ENCODE data around the gene KPNA6. TPM values are rescaled to one million over a fixed set of nuclear protein-coding genes. Genes with fewer than 3 reads are reported as not detected.

The KPNA6 gene
- total and polyA plus RNA-seq, 2 donors from 2014 or later: 10.6 to 66.9 TPM

DNA sequence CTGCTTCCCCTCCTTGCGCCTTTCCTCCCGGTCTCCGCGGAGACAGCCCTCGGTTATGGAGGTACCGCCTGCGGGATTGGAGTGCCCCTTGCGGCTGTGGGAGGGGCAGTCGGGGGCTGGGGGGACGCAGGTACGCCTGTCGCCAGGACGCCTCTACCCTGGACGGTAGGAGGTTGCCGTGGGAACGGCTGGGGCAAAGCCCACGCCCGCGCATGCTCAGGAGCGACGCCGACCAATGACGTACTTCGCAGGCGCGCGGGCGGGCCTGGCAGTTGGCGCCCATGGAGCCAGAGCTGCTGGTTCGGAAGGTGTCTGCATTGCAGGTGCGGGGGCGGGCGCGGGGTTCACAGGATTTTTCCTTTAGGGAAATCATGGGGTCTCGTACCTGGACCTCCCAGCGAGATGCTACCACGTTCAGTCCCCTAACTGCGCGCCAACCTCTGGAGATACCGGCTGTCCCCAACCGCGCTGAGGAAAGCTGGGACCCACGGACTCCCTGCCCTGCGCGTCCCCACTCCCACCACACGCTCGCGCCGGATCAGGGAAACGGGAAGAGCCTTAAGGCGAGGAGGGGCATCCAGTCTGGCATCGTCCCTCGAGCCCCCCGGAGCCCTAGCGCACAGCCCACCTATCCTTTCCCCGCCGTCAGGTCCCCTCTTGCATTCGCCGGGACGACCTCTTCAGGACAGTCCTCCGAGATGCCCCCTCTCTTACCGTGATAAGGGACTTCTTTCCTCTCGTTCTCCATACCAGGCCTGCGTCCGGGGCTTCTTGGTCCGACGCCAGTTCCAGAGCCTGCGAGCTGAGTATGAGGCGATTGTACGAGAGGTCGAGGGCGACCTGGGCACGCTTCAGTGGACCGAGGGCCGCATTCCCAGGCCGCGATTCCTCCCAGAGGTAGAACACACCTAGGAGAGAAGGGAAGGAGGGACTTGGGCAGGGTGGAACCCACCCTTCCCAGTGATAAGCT is 97.8 kb downstream of the KPNA6 start, which contains the start of gene IQCC:
IQCC (plus strand) TSS at position 271 of the 970 bp plus-strand sequence; CDS start at position 282, 11 bp downstream.
- peak within 1 kb of the TSS; percentile 73 to 96 (median 91) for H3K9ac ChIP-seq (ENCODE audit: low read length in 3 of 3)
- peaks cover 2 to 21% (median 4%) of the 10 kb centered on the region in 3 donors for H3K4me1 ChIP-seq (ENCODE audit: control insufficient read depth in 2 of 3, insufficient read depth in 2 of 3, low read depth in 1 of 3, low read length in 3 of 3)
- H3K27ac ChIP-seq (ENCODE audit: low read depth in 2 of 2, low read length in 2 of 2): peak within 1 kb of the TSS in 1 of 2 donors; percentile 66
- FAIRE-seq (no peak), DNase-seq (peak; percentile 95 to 97 (median 97))
- no peaks in the 10 kb centered on the region for H3K27me3 ChIP-seq (ENCODE audit: control insufficient read depth, insufficient read depth, low read length)
- no peaks in the 10 kb centered on the region for H3K36me3 ChIP-seq (ENCODE audit: control insufficient read depth in 2 of 3, insufficient read depth in 3 of 3, low read length in 3 of 3)
- intact Hi-C loops (cut with DNase I): no loop called here
- no peaks in the 10 kb centered on the region for H3K9me3 ChIP-seq (ENCODE audit: control insufficient read depth in 2 of 3, insufficient read depth in 1 of 3, low read length in 3 of 3)
- H3K4me3 ChIP-seq (ENCODE audit: low read length in 3 of 3): peak within 1 kb of the TSS; percentile 75 to 83 (median 78)
- no peak for TF ChIP-seq CTCF (IDR thresholded peaks at IDR 0.05; ENCODE audit: borderline replicate concordance, extremely low read depth, insufficient read depth)

DNA sequence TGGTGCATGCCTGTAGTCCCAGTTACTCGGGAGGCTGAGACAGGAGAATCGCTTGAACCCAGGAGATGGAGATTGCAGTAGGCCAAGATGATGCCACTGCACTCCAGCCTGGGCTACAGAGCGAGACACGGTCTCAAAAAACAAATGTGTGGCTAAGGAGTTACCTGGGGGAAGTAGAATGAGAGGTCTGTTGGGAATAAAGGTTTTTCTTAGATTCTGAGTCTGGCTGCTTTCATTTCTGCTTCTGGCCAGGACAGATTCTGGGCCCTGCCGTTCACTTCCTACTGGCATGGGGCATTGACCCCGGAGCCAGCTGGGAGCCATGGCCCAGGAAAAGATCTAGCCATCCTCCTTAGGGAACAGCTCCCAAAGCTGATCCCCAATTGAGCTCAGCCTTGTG is 100.6 kb downstream of the KPNA6 start:
- DNase-seq (no peak), FAIRE-seq (no peak)
- Histone ChIP-seq H3K27me3 (ENCODE audit: control insufficient read depth, insufficient read depth, low read length) (no peaks in the 10 kb centered on the region), H3K9me3 (ENCODE audit: control insufficient read depth in 2 of 3, insufficient read depth in 1 of 3, low read length in 3 of 3) (no peaks in the 10 kb centered on the region), H3K9ac (ENCODE audit: low read length in 3 of 3) (no peak overlapping the region), H3K36me3 (ENCODE audit: control insufficient read depth in 2 of 3, insufficient read depth in 3 of 3, low read length in 3 of 3) (no peaks in the 10 kb centered on the region), H3K27ac (ENCODE audit: low read depth in 2 of 2, low read length in 2 of 2) (no peak overlapping the region), H3K4me3 (ENCODE audit: low read length in 3 of 3) (no peak overlapping the region), H3K4me1 (ENCODE audit: control insufficient read depth in 2 of 3, insufficient read depth in 2 of 3, low read depth in 1 of 3, low read length in 3 of 3) (peaks cover 2 to 16% (median 4%) of the 10 kb centered on the region in 3 donors)
- intact Hi-C loops (cut with DNase I): no loop called here
- TF ChIP-seq CTCF (IDR thresholded peaks at IDR 0.05; ENCODE audit: borderline replicate concordance, extremely low read depth, insufficient read depth): no peak

DNA sequence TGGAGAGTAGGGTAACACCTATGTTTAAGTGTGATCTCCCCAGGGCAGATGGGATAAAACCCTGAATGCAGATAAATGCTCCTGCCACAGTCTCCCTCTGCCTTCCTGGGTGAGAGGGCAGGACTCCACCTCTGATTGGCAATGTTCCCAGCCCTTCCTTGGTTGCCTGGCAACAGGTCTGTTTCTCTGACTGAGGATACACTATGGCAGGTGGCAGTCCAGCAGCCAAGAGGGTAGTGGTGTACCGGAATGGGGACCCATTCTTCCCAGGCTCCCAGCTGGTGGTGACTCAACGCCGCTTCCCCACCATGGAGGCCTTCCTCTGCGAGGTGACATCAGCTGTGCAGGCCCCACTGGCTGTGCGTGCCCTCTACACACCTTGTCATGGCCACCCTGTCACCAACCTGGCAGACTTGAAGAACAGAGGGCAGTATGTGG is 101.1 kb downstream of the KPNA6 start, which contains the start of gene DCDC2B:
DCDC2B (plus strand) TSS at position 199 of the 438 bp plus-strand sequence; CDS start at position 204, 5 bp downstream.
- FAIRE-seq: no peak
- no peak within 1 kb of the TSS for H3K9ac ChIP-seq (ENCODE audit: low read length in 3 of 3)
- intact Hi-C loops (cut with DNase I): no loop called here
- DNase-seq: peak in 4 of 5 donors; percentile 58 to 90 (median 64)
- no peaks in the 10 kb centered on the region for H3K9me3 ChIP-seq (ENCODE audit: control insufficient read depth in 2 of 3, insufficient read depth in 1 of 3, low read length in 3 of 3)
- no peak within 1 kb of the TSS for H3K27ac ChIP-seq (ENCODE audit: low read depth in 2 of 2, low read length in 2 of 2)
- H3K27me3 ChIP-seq (ENCODE audit: control insufficient read depth, insufficient read depth, low read length): no peaks in the 10 kb centered on the region
- peaks cover 2 to 16% (median 4%) of the 10 kb centered on the region in 3 donors for H3K4me1 ChIP-seq (ENCODE audit: control insufficient read depth in 2 of 3, insufficient read depth in 2 of 3, low read depth in 1 of 3, low read length in 3 of 3)
- TF ChIP-seq CTCF (IDR thresholded peaks at IDR 0.05; ENCODE audit: borderline replicate concordance, extremely low read depth, insufficient read depth): no peak
- no peak within 1 kb of the TSS for H3K4me3 ChIP-seq (ENCODE audit: low read length in 3 of 3)
- H3K36me3 ChIP-seq (ENCODE audit: control insufficient read depth in 2 of 3, insufficient read depth in 3 of 3, low read length in 3 of 3): no peaks in the 10 kb centered on the region

Measured in kidney (tissue), 14 donors.